ENCODE data around the gene DDO. TPM values are rescaled to one million over a fixed set of nuclear protein-coding genes. Genes with fewer than 3 reads are reported as not detected.

Gene DDO
- total and polyA plus RNA-seq, 2 of the 8 experiments (the other 6 are each of a cell fraction or from before 2014, with no cell fraction given): not detected

GRCh38 chr6:110367825-110368224 lies 47.5 kb downstream of the DDO start:
- Histone ChIP-seq H3K36me3 (ENCODE audit: control insufficient read depth in 2 of 4, insufficient read depth in 4 of 4, low read length in 3 of 4) (no peaks in the 10 kb centered on the region), H3K27ac (ENCODE audit: low read depth, low read length) (no peak overlapping the region), H2BK20ac (ENCODE audit: low read length) (no peak overlapping the region), H4K91ac (replicated peaks; ENCODE audit: insufficient read length, low read length) (no peak overlapping the region), H2BK15ac (ENCODE audit: low read length) (no peak overlapping the region), H3K18ac (ENCODE audit: extremely low read depth, low read length) (no peak overlapping the region), H3K79me1 (ENCODE audit: low read depth, low read length) (no peaks in the 10 kb centered on the region), H3K23ac (ENCODE audit: insufficient read length) (no peak overlapping the region), H4K5ac (ENCODE audit: insufficient read length, low read depth, low read length) (no peak overlapping the region), H2AFZ (ENCODE audit: low read length) (no peak overlapping the region), H3K4ac (replicated peaks; ENCODE audit: insufficient read length, low read depth, low read length) (no peak overlapping the region), H3K9me3 (ENCODE audit: insufficient read depth in 2 of 2, low read depth in 1 of 2, low read length in 1 of 2) (no peaks in the 10 kb centered on the region), H3K4me3 (ENCODE audit: extremely low read depth in 1 of 4, insufficient read depth in 2 of 4, low read depth in 3 of 4, low read length in 4 of 4) (no peak overlapping the region), H3K4me1 (replicated peaks in 1 of 4; ENCODE audit: control insufficient read depth in 3 of 4, insufficient read depth in 4 of 4, low read length in 3 of 4) (peaks cover 0 to 13% (median 3%) of the 10 kb centered on the region in 4 experiments; a peak in 3 of 7 replicates), H2BK5ac (ENCODE audit: low read depth, low read length) (no peak overlapping the region), H4K20me1 (replicated peaks in 1 of 2; ENCODE audit: control insufficient read depth in 1 of 2, insufficient read depth in 2 of 2, low read length in 2 of 2) (no peaks in the 10 kb centered on the region), H4K8ac (ENCODE audit: extremely low read depth, insufficient read depth, low read length) (no peak overlapping the region), H2BK120ac (replicated peaks; ENCODE audit: low read depth, low read length) (no peak overlapping the region), H3K14ac (ENCODE audit: insufficient read length) (no peak overlapping the region), H3K4me2 (ENCODE audit: insufficient read depth in 1 of 2, low read depth in 2 of 2, low read length in 2 of 2) (no peak overlapping the region), H3K9ac (replicated peaks in 1 of 4; ENCODE audit: extremely low read depth in 1 of 4, low read depth in 3 of 4, low read length in 3 of 4) (no peak overlapping the region), H2BK12ac (ENCODE audit: low read depth, low read length) (no peak overlapping the region), H3K23me2 (ENCODE audit: low read depth, low read length) (no peaks in the 10 kb centered on the region; the same call in 1 of the 2 replicates), H3K27me3 (replicated peaks in 1 of 4; ENCODE audit: control insufficient read depth in 3 of 4, extremely low read depth in 1 of 4, insufficient read depth in 3 of 4, low read length in 3 of 4) (no peaks in the 10 kb centered on the region), H3K56ac (replicated peaks; ENCODE audit: insufficient read length, low read depth, low read length) (no peak overlapping the region), H2AK5ac (ENCODE audit: low read depth, low read length) (no peak overlapping the region), H3K79me2 (ENCODE audit: control insufficient read depth in 1 of 2, insufficient read depth in 2 of 2, low read length in 2 of 2) (no peaks in the 10 kb centered on the region)
- ChIA-PET CTCF (ENCODE audit: partially characterized antibody) (interaction anchor here (0.8 to 1.3 kb wide), 3 partner anchors 12 to 26 kb away, joined by 3 to 7 read pairs (median 3); no protein-coding TSS in a partner anchor), POLR2A (ENCODE audit: partially characterized antibody) (no interaction called here)
- WGBS, 2 experiments (ENCODE audit: extremely low coverage in 1 of 2, insufficient coverage in 1 of 2, insufficient read length in 1 of 2, insufficient replicate concordance in 2 of 2, low coverage in 1 of 2, low lambda C conversion rate in 2 of 2, missing lambda C conversion rate in 1 of 2): 88% methylated on average over 1 of the region's 1 CpG; no CpG with 5 or more reads in 1 of the 2 experiments
- TF ChIP-seq RBBP5 (IDR thresholded peaks at IDR 0.05; ENCODE audit: borderline replicate concordance, low read depth, low read length): no peak
- no peak for TF ChIP-seq ZNF274 (IDR thresholded peaks at IDR 0.05; ENCODE audit: borderline replicate concordance, extremely low read depth, low read length)
- FAIRE-seq: no peak
- DNase-seq (ENCODE audit: low read depth in 1 of 2, low spot score in 2 of 2): no peak
